ENCODE results near the gene AXIN1. TPM values are rescaled to one million over a fixed set of nuclear protein-coding genes. Genes with fewer than 3 reads are reported as not detected.

Gene AXIN1
- total RNA-seq, 1 donor from 2014 or later = 31.5 TPM

DNA sequence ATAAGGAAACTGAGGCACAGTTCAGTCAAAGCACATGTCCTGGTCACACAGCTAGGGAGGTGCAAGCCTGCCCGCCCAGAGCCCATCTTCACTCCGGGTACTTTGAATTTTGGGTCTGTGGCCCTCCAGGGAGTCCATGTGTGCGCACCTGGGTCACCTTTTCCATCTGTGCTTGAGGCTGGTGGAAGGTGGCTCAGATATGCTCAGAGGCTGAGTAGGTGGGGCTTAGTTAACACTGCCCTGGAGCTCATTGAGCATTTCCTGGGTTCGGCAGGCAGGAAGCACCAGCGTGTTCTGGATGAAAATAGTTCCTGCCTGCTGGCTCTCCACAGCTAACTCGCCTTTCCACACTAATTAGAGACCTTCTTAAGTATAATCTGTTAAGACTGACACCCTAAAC is 98.7 kb downstream of the AXIN1 start:
- H3K9me3 Mint-ChIP-seq (ENCODE audit: unreplicated experiment) = no peaks in the 10 kb centered on the region
- H3K4me3 Mint-ChIP-seq (ENCODE audit: unreplicated experiment) = no peak overlapping the region
- H3K27me3 Mint-ChIP-seq (ENCODE audit: unreplicated experiment) = no peaks in the 10 kb centered on the region
- DNase-seq (ENCODE audit: extremely low spot score, unreplicated experiment) = no peak
- no peaks in the 10 kb centered on the region for H3K4me1 Mint-ChIP-seq (ENCODE audit: unreplicated experiment)
- peaks cover 28% of the 10 kb centered on the region for H3K36me3 Mint-ChIP-seq (ENCODE audit: unreplicated experiment)
- TF ChIP-seq, protein P1, sequence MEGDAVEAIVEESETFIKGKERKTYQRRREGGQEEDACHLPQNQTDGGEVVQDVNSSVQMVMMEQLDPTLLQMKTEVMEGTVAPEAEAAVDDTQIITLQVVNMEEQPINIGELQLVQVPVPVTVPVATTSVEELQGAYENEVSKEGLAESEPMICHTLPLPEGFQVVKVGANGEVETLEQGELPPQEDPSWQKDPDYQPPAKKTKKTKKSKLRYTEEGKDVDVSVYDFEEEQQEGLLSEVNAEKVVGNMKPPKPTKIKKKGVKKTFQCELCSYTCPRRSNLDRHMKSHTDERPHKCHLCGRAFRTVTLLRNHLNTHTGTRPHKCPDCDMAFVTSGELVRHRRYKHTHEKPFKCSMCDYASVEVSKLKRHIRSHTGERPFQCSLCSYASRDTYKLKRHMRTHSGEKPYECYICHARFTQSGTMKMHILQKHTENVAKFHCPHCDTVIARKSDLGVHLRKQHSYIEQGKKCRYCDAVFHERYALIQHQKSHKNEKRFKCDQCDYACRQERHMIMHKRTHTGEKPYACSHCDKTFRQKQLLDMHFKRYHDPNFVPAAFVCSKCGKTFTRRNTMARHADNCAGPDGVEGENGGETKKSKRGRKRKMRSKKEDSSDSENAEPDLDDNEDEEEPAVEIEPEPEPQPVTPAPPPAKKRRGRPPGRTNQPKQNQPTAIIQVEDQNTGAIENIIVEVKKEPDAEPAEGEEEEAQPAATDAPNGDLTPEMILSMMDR (IDR thresholded peaks at IDR 0.05) = no peak
- H3K27ac Mint-ChIP-seq (ENCODE audit: unreplicated experiment) = no peak overlapping the region

GRCh38 chr16:252366-253337 is 99.9 kb downstream of the AXIN1 start:
- Mint-ChIP-seq H3K27ac (ENCODE audit: unreplicated experiment) (no peak overlapping the region), H3K4me3 (ENCODE audit: unreplicated experiment) (no peak overlapping the region), H3K9me3 (ENCODE audit: unreplicated experiment) (no peaks in the 10 kb centered on the region), H3K36me3 (ENCODE audit: unreplicated experiment) (peaks cover 28% of the 10 kb centered on the region), H3K27me3 (ENCODE audit: unreplicated experiment) (no peaks in the 10 kb centered on the region), H3K4me1 (ENCODE audit: unreplicated experiment) (no peaks in the 10 kb centered on the region)
- TF ChIP-seq, protein P1 (IDR thresholded peaks at IDR 0.05) = no peak
- DNase-seq (ENCODE audit: extremely low spot score, unreplicated experiment) = no peak

- no peaks in the 10 kb centered on the region for H3K27me3 Mint-ChIP-seq (ENCODE audit: unreplicated experiment)
- TF ChIP-seq, protein P1 (IDR thresholded peaks at IDR 0.05) = no peak
- H3K27ac Mint-ChIP-seq (ENCODE audit: unreplicated experiment) = no peak overlapping the region
- DNase-seq (ENCODE audit: extremely low spot score, unreplicated experiment) = no peak
- H3K4me1 Mint-ChIP-seq (ENCODE audit: unreplicated experiment) = peaks cover 3% of the 10 kb centered on the region
- H3K4me3 Mint-ChIP-seq (ENCODE audit: unreplicated experiment) = no peak overlapping the region
- H3K36me3 Mint-ChIP-seq (ENCODE audit: unreplicated experiment) = peaks cover 17% of the 10 kb centered on the region
- H3K9me3 Mint-ChIP-seq (ENCODE audit: unreplicated experiment) = no peaks in the 10 kb centered on the region
Measured at GRCh38 chr16:249431-249830, 103.1 kb downstream of the AXIN1 start.

- Mint-ChIP-seq H3K36me3 (ENCODE audit: unreplicated experiment) (peaks cover 7% of the 10 kb centered on the region), H3K27me3 (ENCODE audit: unreplicated experiment) (no peaks in the 10 kb centered on the region), H3K27ac (ENCODE audit: unreplicated experiment) (no peak overlapping the region), H3K4me3 (ENCODE audit: unreplicated experiment) (no peak overlapping the region), H3K9me3 (ENCODE audit: unreplicated experiment) (no peaks in the 10 kb centered on the region), H3K4me1 (ENCODE audit: unreplicated experiment) (peaks cover 6% of the 10 kb centered on the region)
- DNase-seq (ENCODE audit: extremely low spot score, unreplicated experiment) = no peak
- TF ChIP-seq, protein P1 (IDR thresholded peaks at IDR 0.05) = no peak
Measured at GRCh38 chr16:247027-247426, 105.5 kb downstream of the AXIN1 start.

- peak overlapping the region; percentile 15 for H3K27ac Mint-ChIP-seq (ENCODE audit: unreplicated experiment)
Measured at GRCh38 chr16:245105-245504, 107.4 kb downstream of the AXIN1 start.

More at GRCh38 chr16:245105-245504, 107.4 kb downstream of the AXIN1 start:
- TF ChIP-seq, protein P1 (IDR thresholded peaks at IDR 0.05) = no peak
- DNase-seq (ENCODE audit: extremely low spot score, unreplicated experiment) = no peak
- no peaks in the 10 kb centered on the region for H3K36me3 Mint-ChIP-seq (ENCODE audit: unreplicated experiment)
- H3K9me3 Mint-ChIP-seq (ENCODE audit: unreplicated experiment) = no peaks in the 10 kb centered on the region
- H3K4me1 Mint-ChIP-seq (ENCODE audit: unreplicated experiment) = peaks cover 6% of the 10 kb centered on the region
- H3K27me3 Mint-ChIP-seq (ENCODE audit: unreplicated experiment) = no peaks in the 10 kb centered on the region
- H3K4me3 Mint-ChIP-seq (ENCODE audit: unreplicated experiment) = no peak overlapping the region
